Effector CD4-positive, alpha-beta T cell (primary cell): ENCODE measurements around the gene UBASH3B.
"Not testable (repeated sequence)": the region's sequence is repeated elsewhere in the genome, so short reads cannot be mapped to it uniquely, and the experiment has no call there.

Source experiments
- DNase-seq: peaks from one replicate; pipeline ENCODE4 v3.0.0-alpha.2; 2020

UBASH3B gene

GRCh38 chr11:122822241-122822640 lies 166.7 kb downstream of the UBASH3B start:
- DNase-seq = no peak

- DNase-seq = no peak
These were observed 168.0 kb downstream of the UBASH3B start for GRCh38 chr11:122823564-122823963.

- not testable (repeated sequence) for DNase-seq
These were observed 173.8 kb downstream of the UBASH3B start for GRCh38 chr11:122829371-122829770.

GRCh38 chr11:122832297-122832696 lies 176.8 kb downstream of the UBASH3B start:
- not testable (repeated sequence) for DNase-seq

- DNase-seq = no peak
These were observed 177.4 kb downstream of the UBASH3B start for GRCh38 chr11:122832721-122833470.

- DNase-seq = no peak
These were observed 178.4 kb downstream of the UBASH3B start for GRCh38 chr11:122833846-122834464.

- DNase-seq = no peak
These were observed 181.4 kb downstream of the UBASH3B start for GRCh38 chr11:122836916-122837315.

- DNase-seq = no peak
These were observed 182.2 kb downstream of the UBASH3B start for GRCh38 chr11:122837528-122838346.

- DNase-seq = peak; percentile 21
These were observed 188.0 kb downstream of the UBASH3B start for GRCh38 chr11:122843281-122844141.

GRCh38 chr11:122847466-122847865 lies 191.9 kb downstream of the UBASH3B start:
- no peak for DNase-seq

GRCh38 chr11:122848186-122848585 lies 192.7 kb downstream of the UBASH3B start:
- DNase-seq = no peak

- no peak for DNase-seq
These were observed 194.6 kb downstream of the UBASH3B start for GRCh38 chr11:122850076-122850631.

- DNase-seq = peak; percentile 24
These were observed 195.9 kb downstream of the UBASH3B start for GRCh38 chr11:122851366-122851966.

- no peak for DNase-seq
These were observed 196.7 kb downstream of the UBASH3B start for GRCh38 chr11:122852074-122852795.

- no peak for DNase-seq
These were observed 197.3 kb downstream of the UBASH3B start for GRCh38 chr11:122852796-122853160.

GRCh38 chr11:122853261-122853660 lies 197.7 kb downstream of the UBASH3B start:
- DNase-seq = no peak

- DNase-seq = peak; percentile 49
These were observed 198.5 kb downstream of the UBASH3B start for GRCh38 chr11:122853971-122854446.

GRCh38 chr11:122861631-122862030 lies 206.1 kb downstream of the UBASH3B start:
- no peak for DNase-seq

- DNase-seq = no peak
These were observed 206.6 kb downstream of the UBASH3B start for GRCh38 chr11:122862091-122862490.

- not testable (repeated sequence) for DNase-seq
These were observed 207.6 kb downstream of the UBASH3B start for GRCh38 chr11:122863154-122863553.
